GM23248 (cell line): ENCODE measurements around the gene CHGA. TPM values are rescaled to one million over a fixed set of nuclear protein-coding genes. Genes with fewer than 3 reads are reported as not detected.

Experiments used
- DNase-seq: peaks from one replicate; pipeline ENCODE4 v3.0.0-alpha.2; 2015
- H2AFZ ChIP-seq: fragments of 200-600 bp; sonication (generic); 2 replicates; pipeline ENCODE4 v1.6.1; 2016; ENCODE audit warnings: antibody characterized with exemption
- H3F3A ChIP-seq: fragments of 200-600 bp; sonication (generic); 2 replicates; pipeline ENCODE4 v1.6.1; 2016; ENCODE audit warnings: mild to moderate bottlenecking, antibody characterized with exemption, mixed run types; ENCODE audit not compliant: insufficient read depth
- H3K27ac ChIP-seq: fragments of 200-600 bp; sonication (generic); 2 replicates; pipeline ENCODE4 v1.5.1; 2016; ENCODE audit warnings: mild to moderate bottlenecking
- H3K27me3 ChIP-seq: fragments of 200-600 bp; sonication (generic); replicated peaks from 2 replicates; pipeline ENCODE4 v1.6.1; 2016; ENCODE audit warnings: mild to moderate bottlenecking; ENCODE audit not compliant: insufficient read depth
- H3K36me3 ChIP-seq: fragments of 200-600 bp; sonication (generic); 2 replicates; pipeline ENCODE4 v1.6.1; 2016; ENCODE audit warnings: low read depth, mild to moderate bottlenecking
- H3K4me1 ChIP-seq: fragments of 200-600 bp; sonication (generic); 2 replicates; pipeline ENCODE4 v1.6.1; 2016; ENCODE audit warnings: mild to moderate bottlenecking; ENCODE audit not compliant: insufficient read depth
- H3K4me2 ChIP-seq: fragments of 200-600 bp; sonication (generic); one replicate; pipeline ENCODE4 v1.6.1; 2016; ENCODE audit warnings: mild to moderate bottlenecking; ENCODE audit not compliant: unreplicated experiment
- H3K4me3 ChIP-seq: fragments of 200-600 bp; sonication (generic); 2 replicates; pipeline ENCODE4 v1.5.1; 2016; ENCODE audit warnings: mild to moderate bottlenecking
- H3K79me2 ChIP-seq: fragments of 200-600 bp; sonication (generic); 2 replicates; pipeline ENCODE4 v1.6.1; 2016; ENCODE audit warnings: mild to moderate bottlenecking; ENCODE audit not compliant: insufficient read depth
- H3K9ac ChIP-seq: fragments of 200-600 bp; sonication (generic); 2 replicates; pipeline ENCODE4 v1.6.1; 2016; ENCODE audit warnings: mild to moderate bottlenecking
- H3K9me2 ChIP-seq: fragments of 200-600 bp; sonication (generic); 2 replicates; pipeline ENCODE4 v1.6.1; 2016; ENCODE audit warnings: mixed run types, mild to moderate bottlenecking, moderate library complexity; ENCODE audit not compliant: insufficient read depth
- H3K9me3 ChIP-seq: fragments of 200-600 bp; sonication (generic); one replicate; pipeline ENCODE4 v1.6.1; 2017; ENCODE audit warnings: low read depth
- H4K20me1 ChIP-seq: fragments of 200-600 bp; sonication (generic); 2 replicates; pipeline ENCODE4 v1.6.0; 2016; ENCODE audit not compliant: insufficient read depth
- EZH2 ChIP-seq: fragments of 200-600 bp; sonication (generic); IDR thresholded peaks from 2 replicates; pipeline ENCODE4 v1.6.1; 2018; ENCODE audit warnings: antibody characterized with exemption, mild to moderate bottlenecking; ENCODE audit not compliant: insufficient read depth, poor library complexity, severe bottlenecking
- EZH2phosphoT487 ChIP-seq: fragments of 200-600 bp; sonication (generic); IDR thresholded peaks from 2 replicates; pipeline ENCODE4 v1.6.1; 2018; ENCODE audit warnings: antibody characterized with exemption, moderate library complexity, mild to moderate bottlenecking, low read depth; ENCODE audit not compliant: insufficient read depth
- WGBS, 2 experiments: methylation state at CpG; one replicate each; pipeline ENCODE4 v1.1.6; 2015 to 2017; ENCODE audit warnings: low lambda C conversion rate in 2 of 2, low coverage in 1 of 2; ENCODE audit errors: missing lambda C conversion rate in 2 of 2; 5-methylcytosine and 5-hydroxymethylcytosine counted together
- in situ Hi-C: fragments of 300-500 bp; cut with MboI; formaldehyde crosslinking; loops from 2 replicates; pipeline ENCODE4 v1.15.0; 2020
- polyA plus RNA-seq: library from polyadenylated mRNA; unstranded; fragments of >200 nt; fragmentation: Nextera tagmentation; extraction: Ambion mirVana; gene quantifications from 2 replicates; pipeline ENCODE4 v1.2.1, GENCODE V29; 2016
- total RNA-seq: library from RNA; depleted of rRNA; stranded (reverse); fragments of >200 nt; shearing (Covaris generic); gene quantifications from 2 replicates; pipeline ENCODE4 v1.2.3, GENCODE V29; 2014

Gene CHGA
- total and polyA plus RNA-seq, 2 experiments from 2014 or later = not detected

DNA sequence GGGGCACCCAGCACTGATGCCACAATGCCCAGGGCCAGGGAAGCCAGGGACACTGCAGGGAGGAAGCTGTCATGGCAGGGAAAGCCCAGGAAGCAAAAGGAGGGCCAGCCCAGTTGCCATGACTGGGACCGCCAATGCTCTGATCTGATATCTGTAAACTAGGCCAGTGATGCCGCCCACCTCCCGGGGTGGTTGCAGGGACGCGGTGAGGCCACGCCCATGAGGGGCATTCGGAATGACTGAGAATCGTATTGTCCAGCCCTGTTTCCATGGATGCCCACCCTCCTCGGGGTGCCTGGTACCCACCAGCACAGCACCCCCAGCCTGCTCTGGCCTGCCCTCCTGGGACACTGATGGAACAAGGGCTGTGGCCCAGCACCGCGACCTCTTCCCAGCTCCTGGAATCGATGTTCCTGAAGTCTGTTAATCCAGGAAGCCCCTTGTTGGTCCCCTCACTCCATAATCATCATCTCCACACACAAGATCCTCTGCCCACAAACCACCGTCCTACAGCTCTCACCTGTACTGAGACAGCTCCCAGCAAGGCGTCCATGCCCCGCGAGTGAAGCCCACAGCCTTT lies 48.7 kb downstream of the CHGA start:
- H3K4me2 ChIP-seq = no peak overlapping the region
- no peak for DNase-seq
- H2AFZ ChIP-seq = no peak overlapping the region
- H3K4me1 ChIP-seq = peaks cover 16% of the 10 kb centered on the region
- H3K27me3 ChIP-seq = no peaks in the 10 kb centered on the region
- in situ Hi-C loops = loop anchor here (10.0 kb wide), 1 partner anchor 143 kb away; the partner anchor contains the start of gene ITPK1
- no peaks in the 10 kb centered on the region for H4K20me1 ChIP-seq
- 93 to 94% methylated on average over 16 of the region's 16 CpGs for WGBS, 2 experiments
- no peaks in the 10 kb centered on the region for H3K9me2 ChIP-seq
- H3K9ac ChIP-seq = no peak overlapping the region
- no peak overlapping the region for H3K27ac ChIP-seq
- no peaks in the 10 kb centered on the region for H3K79me2 ChIP-seq
- H3K36me3 ChIP-seq = no peaks in the 10 kb centered on the region
- H3K4me3 ChIP-seq = no peak overlapping the region
- H3K9me3 ChIP-seq = no peaks in the 10 kb centered on the region
- TF ChIP-seq EZH2 (no peak), EZH2phosphoT487 (no peak)
- H3F3A ChIP-seq = peaks cover 19% of the 10 kb centered on the region

GRCh38 chr14:92973261-92973797 lies 50.4 kb downstream of the CHGA start:
- Histone ChIP-seq H3K9me3 (no peaks in the 10 kb centered on the region), H4K20me1 (no peaks in the 10 kb centered on the region), H3K79me2 (no peaks in the 10 kb centered on the region), H3K27ac (peak overlapping the region; percentile 75), H3K4me1 (peaks cover 16% of the 10 kb centered on the region), H3K9me2 (no peaks in the 10 kb centered on the region), H3K9ac (peak overlapping the region; percentile 62), H3F3A (peaks cover 19% of the 10 kb centered on the region), H3K4me3 (0 out of 2 replicates have a peak overlapping the region, but pooled peaks have one; percentile 12), H3K36me3 (no peaks in the 10 kb centered on the region), H2AFZ (peak overlapping the region; percentile 15; the same call in 1 of the 2 replicates), H3K4me2 (peak overlapping the region; percentile 46), H3K27me3 (no peaks in the 10 kb centered on the region)
- 2 to 4% methylated on average over 12 of the region's 12 CpGs for WGBS, 2 experiments
- DNase-seq = peak; percentile 96
- TF ChIP-seq EZH2 (no peak), EZH2phosphoT487 (no peak)
- in situ Hi-C loops = loop anchor here (10.0 kb wide), 1 partner anchor 141 kb away; the partner anchor contains the start of gene ITPK1

DNA sequence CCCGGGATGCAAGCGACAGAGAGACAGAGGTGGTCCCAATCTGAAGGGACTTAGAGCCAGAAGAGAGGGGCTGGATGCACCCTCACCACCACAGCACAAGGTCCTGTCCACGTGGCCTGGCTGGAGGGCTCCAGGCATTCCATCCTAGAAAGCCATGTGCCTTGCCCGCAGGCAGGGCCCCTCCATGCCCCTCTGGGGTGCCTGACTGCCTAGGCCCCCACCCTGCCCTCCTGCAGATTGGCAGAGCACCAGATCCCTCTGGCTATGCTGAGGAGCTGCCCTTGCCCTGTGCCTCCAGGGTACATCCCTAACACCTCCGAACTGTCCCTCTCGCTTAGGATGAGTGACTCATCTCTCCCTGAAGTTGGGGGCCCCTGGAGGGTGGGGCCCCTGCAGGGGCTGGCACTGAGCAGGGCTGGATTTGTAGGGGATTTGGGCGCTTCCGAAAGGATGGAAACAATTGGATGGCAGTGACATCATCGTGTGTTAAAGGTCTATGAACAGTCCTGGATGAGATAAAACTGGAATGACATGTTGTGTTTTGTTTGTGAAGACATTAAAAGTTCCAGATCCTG lies 50.9 kb downstream of the CHGA start:
- peak overlapping the region; percentile 75 for H3K27ac ChIP-seq
- 6 to 9% methylated on average over 9 of the region's 9 CpGs for WGBS, 2 experiments
- no peaks in the 10 kb centered on the region for H3K36me3 ChIP-seq
- H3K9me3 ChIP-seq = no peaks in the 10 kb centered on the region
- in situ Hi-C loops = loop anchor here (10.0 kb wide), 1 partner anchor 141 kb away; the partner anchor contains the start of gene ITPK1
- no peaks in the 10 kb centered on the region for H4K20me1 ChIP-seq
- DNase-seq = peak; percentile 76
- H3K4me1 ChIP-seq = peaks cover 16% of the 10 kb centered on the region
- H3K79me2 ChIP-seq = no peaks in the 10 kb centered on the region
- peaks cover 19% of the 10 kb centered on the region for H3F3A ChIP-seq
- peak overlapping the region; percentile 46 for H3K4me2 ChIP-seq
- H3K27me3 ChIP-seq = no peaks in the 10 kb centered on the region
- H3K9ac ChIP-seq = peak overlapping the region; percentile 62
- 0 out of 2 replicates have a peak overlapping the region, but pooled peaks have one; percentile 12 for H3K4me3 ChIP-seq
- TF ChIP-seq EZH2 (no peak), EZH2phosphoT487 (no peak)
- no peaks in the 10 kb centered on the region for H3K9me2 ChIP-seq
- peak overlapping the region; percentile 15; the same call in 1 of the 2 replicates for H2AFZ ChIP-seq

DNA sequence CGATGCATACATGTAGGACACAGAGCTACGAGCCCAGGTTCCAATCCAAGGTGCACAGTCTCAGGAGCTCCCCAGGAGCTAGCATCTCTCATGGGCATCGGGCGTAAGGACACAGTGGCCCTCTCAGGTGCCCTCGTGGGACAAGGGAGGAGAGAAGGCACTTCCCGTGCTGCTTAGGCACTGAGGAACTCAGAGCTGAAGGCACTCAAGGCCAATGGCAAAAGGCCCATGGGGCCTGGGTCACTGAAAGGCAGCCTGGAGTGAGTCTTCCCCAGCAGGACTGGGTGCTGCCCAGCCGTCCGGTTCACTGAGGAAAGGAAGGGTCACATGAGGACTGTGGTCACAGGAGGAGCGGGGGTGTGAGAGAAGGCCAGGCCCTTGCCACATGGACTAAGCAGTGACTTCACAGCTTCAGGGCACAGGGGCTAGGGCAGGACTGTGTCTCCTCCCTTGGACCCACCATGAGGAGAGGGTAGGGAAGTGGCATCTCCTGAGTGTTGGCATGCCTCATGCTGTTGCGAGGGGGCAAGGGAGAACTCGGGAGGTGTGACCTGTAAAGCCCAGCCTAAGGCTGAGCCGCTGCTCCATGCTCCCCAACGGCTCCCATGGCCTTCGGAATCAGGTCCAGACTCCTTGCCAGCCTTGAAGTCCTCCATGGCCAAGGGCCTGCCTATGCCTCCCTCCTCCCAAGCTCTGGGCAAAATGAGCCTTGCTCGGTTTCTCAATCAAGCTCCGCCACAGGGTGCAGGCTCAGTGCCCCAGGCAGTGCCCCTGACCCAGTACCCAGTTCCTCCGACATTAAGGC lies 51.8 kb downstream of the CHGA start:
- Histone ChIP-seq H4K20me1 (no peaks in the 10 kb centered on the region), H3K36me3 (no peaks in the 10 kb centered on the region), H3K9me2 (no peaks in the 10 kb centered on the region), H3K9me3 (no peaks in the 10 kb centered on the region), H3F3A (peaks cover 19% of the 10 kb centered on the region), H3K4me1 (peaks cover 16% of the 10 kb centered on the region), H3K4me2 (no peak overlapping the region), H3K79me2 (no peaks in the 10 kb centered on the region), H3K4me3 (no peak overlapping the region), H3K27me3 (no peaks in the 10 kb centered on the region), H3K27ac (peak overlapping the region; percentile 75; the same call in 1 of the 2 replicates), H3K9ac (no peak overlapping the region), H2AFZ (no peak overlapping the region)
- in situ Hi-C loops = loop anchor here (10.0 kb wide), 1 partner anchor 140 kb away; the partner anchor contains the start of gene ITPK1
- no peak for DNase-seq
- TF ChIP-seq EZH2 (no peak), EZH2phosphoT487 (no peak)
- WGBS, 2 experiments = 84 to 88% methylated on average over 17 of the region's 17 CpGs
